GM12864 (cell line): ENCODE data around the gene TUBB2A.

Experiments used
- DNase-seq: peaks from one replicate; pipeline ENCODE4 v3.0.0-alpha.2; 2011; ENCODE audit warnings: low read depth
- H3K4me3 ChIP-seq: 2 replicates; pipeline ENCODE4 v1.5.1; 2011; ENCODE audit warnings: mild to moderate bottlenecking, low read depth, low read length, control low read depth
- TF ChIP-seq, protein P1 (sequence below): IDR thresholded peaks from 2 replicates; pipeline ENCODE4 v1.5.1; 2011; ENCODE audit warnings: low read depth, mild to moderate bottlenecking, moderate library complexity, low read length, control low read depth, inconsistent platforms; ENCODE audit errors: missing control alignments

Gene TUBB2A

DNA sequence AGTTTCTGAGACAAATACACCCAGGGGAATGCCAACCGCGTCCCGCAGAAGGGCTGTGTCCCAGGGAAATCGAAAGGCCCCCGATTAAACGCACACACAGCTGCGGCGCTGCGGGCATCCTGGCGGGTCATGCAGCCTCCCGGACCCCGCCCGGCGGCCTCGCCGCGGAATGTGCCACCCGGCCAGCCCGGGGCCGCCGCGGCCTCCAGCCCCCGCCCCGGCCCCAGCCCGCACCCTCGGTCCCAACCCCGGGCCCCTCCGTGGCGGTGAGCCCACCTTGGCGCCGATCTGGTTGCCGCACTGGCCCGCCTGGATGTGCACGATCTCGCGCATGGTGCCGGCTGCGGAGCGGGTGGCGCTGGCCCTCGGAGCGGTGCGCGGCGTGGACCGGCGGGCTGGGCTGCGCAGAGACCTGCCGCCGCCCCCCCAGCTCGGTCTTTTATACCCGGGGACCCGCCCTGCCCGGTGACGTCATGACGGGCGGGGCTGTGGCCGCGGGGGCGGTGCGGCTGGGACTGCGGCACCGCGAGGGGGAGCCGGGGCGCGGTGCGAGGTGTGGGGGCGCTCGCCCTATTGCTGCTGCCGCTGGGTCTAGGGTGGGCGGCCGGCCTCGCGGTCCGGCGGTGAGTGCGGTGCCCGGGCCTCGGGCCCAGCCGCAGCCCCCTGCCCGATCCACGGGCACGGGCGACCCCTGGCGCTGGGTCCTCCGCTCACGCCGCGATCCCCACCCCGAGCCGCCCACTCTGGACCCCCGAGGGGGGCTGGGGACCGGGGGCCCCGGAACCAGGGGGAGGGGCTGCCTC is at the start of gene TUBB2A:
TUBB2A (minus strand) TSS at position 414 of the 803 bp plus-strand sequence; CDS start at position 333, 81 bp downstream.
- DNase-seq = no peak
- H3K4me3 ChIP-seq = peak within 1 kb of the TSS; percentile 68
- TF ChIP-seq, protein P1, sequence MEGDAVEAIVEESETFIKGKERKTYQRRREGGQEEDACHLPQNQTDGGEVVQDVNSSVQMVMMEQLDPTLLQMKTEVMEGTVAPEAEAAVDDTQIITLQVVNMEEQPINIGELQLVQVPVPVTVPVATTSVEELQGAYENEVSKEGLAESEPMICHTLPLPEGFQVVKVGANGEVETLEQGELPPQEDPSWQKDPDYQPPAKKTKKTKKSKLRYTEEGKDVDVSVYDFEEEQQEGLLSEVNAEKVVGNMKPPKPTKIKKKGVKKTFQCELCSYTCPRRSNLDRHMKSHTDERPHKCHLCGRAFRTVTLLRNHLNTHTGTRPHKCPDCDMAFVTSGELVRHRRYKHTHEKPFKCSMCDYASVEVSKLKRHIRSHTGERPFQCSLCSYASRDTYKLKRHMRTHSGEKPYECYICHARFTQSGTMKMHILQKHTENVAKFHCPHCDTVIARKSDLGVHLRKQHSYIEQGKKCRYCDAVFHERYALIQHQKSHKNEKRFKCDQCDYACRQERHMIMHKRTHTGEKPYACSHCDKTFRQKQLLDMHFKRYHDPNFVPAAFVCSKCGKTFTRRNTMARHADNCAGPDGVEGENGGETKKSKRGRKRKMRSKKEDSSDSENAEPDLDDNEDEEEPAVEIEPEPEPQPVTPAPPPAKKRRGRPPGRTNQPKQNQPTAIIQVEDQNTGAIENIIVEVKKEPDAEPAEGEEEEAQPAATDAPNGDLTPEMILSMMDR = peak; percentile 51

DNA sequence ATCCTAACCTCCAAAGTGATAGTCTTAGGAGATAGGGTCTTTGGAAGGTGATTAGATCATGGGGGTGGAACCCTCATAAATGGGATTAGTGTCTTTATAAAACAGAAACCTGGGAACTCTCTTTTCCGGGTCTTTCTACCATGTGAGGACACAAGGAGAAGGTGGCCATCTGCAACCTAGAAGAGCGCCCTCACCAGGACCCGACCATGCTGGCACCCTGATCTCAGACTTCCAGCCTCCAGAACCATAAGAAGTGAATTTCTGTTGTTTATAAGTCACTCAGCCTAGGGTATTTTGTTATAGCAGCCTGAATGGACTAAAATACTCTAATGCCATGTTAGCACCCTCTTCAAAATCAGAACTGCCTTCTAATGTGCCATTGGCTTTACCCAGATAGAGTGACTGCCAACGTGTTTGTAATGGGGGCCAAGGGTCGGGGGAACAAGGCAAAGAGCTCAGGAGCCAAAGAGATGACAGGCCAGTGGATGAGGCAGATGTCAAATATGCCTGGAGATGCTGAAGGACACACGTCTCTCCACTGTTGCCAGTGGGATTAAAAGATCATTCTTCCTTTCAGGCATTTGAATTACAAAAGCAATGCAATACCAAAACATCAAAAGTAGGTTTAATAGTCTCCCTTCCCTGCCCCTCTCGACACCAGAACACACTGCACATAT is 49.1 kb upstream of the TUBB2A start:
- no peak overlapping the region for H3K4me3 ChIP-seq
- DNase-seq = no peak
- TF ChIP-seq, protein P1 = peak; percentile 16

DNA sequence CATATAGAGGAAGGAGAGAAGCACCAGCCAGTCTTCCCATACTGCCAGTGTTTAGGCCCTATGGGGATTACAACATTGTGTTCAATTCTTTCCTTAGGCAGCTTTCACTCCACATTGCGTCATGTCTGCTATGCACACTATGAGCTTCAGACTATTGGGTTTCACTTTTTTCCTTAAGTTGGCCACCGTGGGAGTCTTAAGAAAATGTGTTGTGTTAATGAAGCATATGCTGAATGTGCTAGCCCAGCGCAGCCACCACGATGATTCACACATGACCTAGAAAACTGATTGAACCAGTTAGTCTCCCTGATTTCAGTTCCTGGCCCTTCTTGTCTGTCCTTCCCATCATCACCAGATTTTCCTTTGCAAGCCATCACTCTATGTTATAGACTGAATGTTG is 48.6 kb upstream of the TUBB2A start:
- no peak overlapping the region for H3K4me3 ChIP-seq
- DNase-seq = no peak
- TF ChIP-seq, protein P1 = no peak

GRCh38 chr6:3204921-3205320 is 47.6 kb upstream of the TUBB2A start:
- TF ChIP-seq, protein P1 = no peak
- DNase-seq = no peak
- H3K4me3 ChIP-seq = no peak overlapping the region

GRCh38 chr6:3202999-3203696 is 45.8 kb upstream of the TUBB2A start:
- H3K4me3 ChIP-seq = no peak overlapping the region
- DNase-seq = peak; percentile 49
- TF ChIP-seq, protein P1 = no peak

DNA sequence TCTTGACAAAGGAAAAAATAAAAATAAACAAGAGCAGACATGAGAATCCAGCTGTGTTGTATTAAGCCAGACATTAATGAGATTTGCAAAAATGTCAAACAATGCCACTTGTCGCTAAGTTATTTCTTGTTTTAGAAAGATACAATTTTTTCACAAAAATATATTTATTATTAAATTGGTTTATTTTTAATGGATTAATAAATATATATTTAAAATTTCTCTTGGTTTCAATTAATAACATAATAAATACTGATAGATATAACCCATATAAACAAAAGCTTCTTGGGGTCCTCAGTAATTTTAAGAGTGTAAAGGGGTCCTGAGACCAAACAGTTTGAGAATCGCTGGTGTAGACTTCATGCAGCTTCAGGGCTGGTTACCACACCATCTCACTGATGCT is 44.0 kb upstream of the TUBB2A start:
- no peak overlapping the region for H3K4me3 ChIP-seq
- DNase-seq = no peak
- TF ChIP-seq, protein P1 = no peak
